ENCODE results near the gene GLOD4. TPM values are rescaled to one million over a fixed set of nuclear protein-coding genes. Genes with fewer than 3 reads are reported as not detected.
A peak's percentile ranks its signal among the peaks of the same experiment; 100 is the strongest.

The GLOD4 gene
- total and polyA plus RNA-seq, 10 donors: 38.6 to 69.7 (median 54.0) TPM

- no peak for DNase-seq
- no peak overlapping the region for H3K27ac ChIP-seq
- H3K4me1 ChIP-seq: peaks cover 21 to 70% (median 38%) of the 10 kb centered on the region in 6 donors
- no peaks in the 10 kb centered on the region for H3K9me3 ChIP-seq
- H3K36me3 ChIP-seq: peaks cover 0 to 62% (median 19%) of the 10 kb centered on the region in 6 donors
- H3K27me3 ChIP-seq (replicated peaks in 1 of 7): no peaks in the 10 kb centered on the region
- TF ChIP-seq POLR2A (IDR thresholded peaks at IDR 0.05) (no peak), POLR2AphosphoS5 (IDR thresholded peaks at IDR 0.05) (no peak)
- TF ChIP-seq, protein P1, sequence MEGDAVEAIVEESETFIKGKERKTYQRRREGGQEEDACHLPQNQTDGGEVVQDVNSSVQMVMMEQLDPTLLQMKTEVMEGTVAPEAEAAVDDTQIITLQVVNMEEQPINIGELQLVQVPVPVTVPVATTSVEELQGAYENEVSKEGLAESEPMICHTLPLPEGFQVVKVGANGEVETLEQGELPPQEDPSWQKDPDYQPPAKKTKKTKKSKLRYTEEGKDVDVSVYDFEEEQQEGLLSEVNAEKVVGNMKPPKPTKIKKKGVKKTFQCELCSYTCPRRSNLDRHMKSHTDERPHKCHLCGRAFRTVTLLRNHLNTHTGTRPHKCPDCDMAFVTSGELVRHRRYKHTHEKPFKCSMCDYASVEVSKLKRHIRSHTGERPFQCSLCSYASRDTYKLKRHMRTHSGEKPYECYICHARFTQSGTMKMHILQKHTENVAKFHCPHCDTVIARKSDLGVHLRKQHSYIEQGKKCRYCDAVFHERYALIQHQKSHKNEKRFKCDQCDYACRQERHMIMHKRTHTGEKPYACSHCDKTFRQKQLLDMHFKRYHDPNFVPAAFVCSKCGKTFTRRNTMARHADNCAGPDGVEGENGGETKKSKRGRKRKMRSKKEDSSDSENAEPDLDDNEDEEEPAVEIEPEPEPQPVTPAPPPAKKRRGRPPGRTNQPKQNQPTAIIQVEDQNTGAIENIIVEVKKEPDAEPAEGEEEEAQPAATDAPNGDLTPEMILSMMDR (IDR thresholded peaks at IDR 0.05 in 8 of 11, conservative IDR thresholded peaks at IDR 0.05 in 3 of 11): no peak
- WGBS, 5 donors: 65 to 81% (median 78%) methylated on average over 3 of the region's 3 CpGs
- intact Hi-C loops (cut with DNase I; ENCODE audit: low total_unique reads): no loop called here
- no peak overlapping the region for H3K4me3 ChIP-seq
These were observed 2.1 kb upstream of the GLOD4 start for GRCh38 chr17:784143-784542.

- no peak overlapping the region for H3K4me3 ChIP-seq
- H3K9me3 ChIP-seq: no peaks in the 10 kb centered on the region
- no peak for TF ChIP-seq POLR2AphosphoS5 (IDR thresholded peaks at IDR 0.05)
- TF ChIP-seq POLR2A (IDR thresholded peaks at IDR 0.05): no peak
- TF ChIP-seq, protein P1 (IDR thresholded peaks at IDR 0.05 in 8 of 11, conservative IDR thresholded peaks at IDR 0.05 in 3 of 11): no peak
- 93 to 98% (median 95%) methylated on average over 11 of the region's 11 CpGs for WGBS, 5 donors
- no peak overlapping the region for H3K27ac ChIP-seq
- H3K27me3 ChIP-seq (replicated peaks in 1 of 7): no peaks in the 10 kb centered on the region
- intact Hi-C loops (cut with DNase I; ENCODE audit: low total_unique reads): no loop called here
- no peak for DNase-seq
- H3K36me3 ChIP-seq: peaks cover 3 to 71% (median 57%) of the 10 kb centered on the region in 6 donors
- peaks cover 11 to 37% (median 26%) of the 10 kb centered on the region in 6 donors for H3K4me1 ChIP-seq
These were observed 4.0 kb downstream of the GLOD4 start for GRCh38 chr17:778096-778495.

DNA sequence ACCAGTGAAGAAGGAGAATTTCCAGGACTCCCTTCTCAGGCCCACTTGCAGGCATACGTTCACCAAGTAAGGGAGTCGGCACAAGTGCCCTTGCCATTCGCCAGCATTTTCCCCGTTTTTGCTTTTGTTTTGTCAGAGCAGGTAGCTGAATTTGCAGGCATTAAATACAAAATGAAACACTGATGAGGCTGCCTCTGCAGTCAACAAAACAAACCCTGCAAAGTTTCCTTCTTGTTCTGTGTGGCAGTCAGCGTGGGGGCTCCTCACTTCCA, 7.8 kb downstream of the GLOD4 start:
- TF ChIP-seq, protein P1 (IDR thresholded peaks at IDR 0.05 in 8 of 11, conservative IDR thresholded peaks at IDR 0.05 in 3 of 11): no peak
- TF ChIP-seq POLR2A (IDR thresholded peaks at IDR 0.05) (no peak), POLR2AphosphoS5 (IDR thresholded peaks at IDR 0.05) (no peak)
- peak overlapping the region in 1 of 8 donors; percentile 4 for H3K27ac ChIP-seq
- peaks cover 13 to 100% (median 90%) of the 10 kb centered on the region in 6 donors for H3K36me3 ChIP-seq
- H3K4me3 ChIP-seq: no peak overlapping the region
- intact Hi-C loops (cut with DNase I; ENCODE audit: low total_unique reads): no loop called here
- H3K9me3 ChIP-seq: no peaks in the 10 kb centered on the region
- no peak for DNase-seq
- H3K27me3 ChIP-seq (replicated peaks in 1 of 7): no peaks in the 10 kb centered on the region
- peaks cover 0 to 6% (median 0%) of the 10 kb centered on the region in 6 donors for H3K4me1 ChIP-seq
- 80 to 94% (median 90%) methylated on average over 5 of the region's 5 CpGs for WGBS, 5 donors

DNA sequence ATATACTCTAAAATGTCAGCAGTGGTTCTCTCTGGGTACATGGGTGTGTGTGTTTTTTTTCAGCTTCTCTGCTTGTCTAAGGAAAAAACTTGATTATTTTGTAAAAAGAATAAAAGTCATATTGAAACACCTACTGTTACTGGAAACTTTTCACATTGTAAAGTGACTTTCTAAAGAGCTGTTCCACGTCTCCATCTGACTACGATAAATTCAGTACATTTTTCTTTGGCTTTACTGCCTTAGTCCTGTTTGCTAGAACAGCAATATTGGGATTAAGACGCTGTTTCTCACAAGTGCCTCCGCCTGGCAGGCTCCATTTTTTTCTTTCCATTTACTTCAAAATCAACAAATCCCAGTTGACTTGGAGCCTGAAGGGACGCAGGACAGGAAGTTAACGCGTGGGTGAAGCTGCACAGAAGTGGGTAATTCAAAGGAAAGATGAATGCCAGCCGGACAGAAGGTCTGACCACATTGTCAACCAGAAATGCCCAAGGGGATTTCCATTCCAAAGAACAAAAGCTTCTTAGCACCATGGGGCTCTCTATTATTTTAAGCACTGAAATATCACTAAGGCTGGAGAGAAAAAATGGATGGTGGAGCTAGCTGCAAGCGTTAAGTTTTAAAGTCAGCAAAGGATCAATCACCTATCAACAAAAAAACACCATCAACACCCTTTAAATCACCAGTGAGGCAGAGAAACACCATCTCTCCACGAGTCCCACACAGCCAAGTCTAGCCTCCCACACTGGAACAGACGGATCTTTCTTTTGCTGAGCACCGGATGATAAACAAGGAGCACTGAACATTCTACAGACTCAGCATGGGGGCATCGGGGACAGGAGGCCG, 8.4 kb downstream of the GLOD4 start:
- 64 to 77% (median 71%) methylated on average over 14 of the region's 14 CpGs for WGBS, 5 donors
- Histone ChIP-seq H3K36me3 (peaks cover 13 to 100% (median 92%) of the 10 kb centered on the region in 6 donors), H3K4me3 (no peak overlapping the region), H3K27me3 (replicated peaks in 1 of 7) (no peaks in the 10 kb centered on the region), H3K4me1 (peaks cover 0 to 6% (median 0%) of the 10 kb centered on the region in 6 donors), H3K9me3 (no peaks in the 10 kb centered on the region), H3K27ac (peak overlapping the region in 1 of 8 donors; percentile 4)
- intact Hi-C loops (cut with DNase I; ENCODE audit: low total_unique reads): no loop called here
- DNase-seq: no peak
- no peak for TF ChIP-seq POLR2AphosphoS5 (IDR thresholded peaks at IDR 0.05)
- TF ChIP-seq, protein P1 (IDR thresholded peaks at IDR 0.05 in 8 of 11, conservative IDR thresholded peaks at IDR 0.05 in 3 of 11): no peak
- no peak for TF ChIP-seq POLR2A (IDR thresholded peaks at IDR 0.05)

All from spleen (tissue), 11 donors.